ENCODE data around the gene APOC3.
"Not testable (repeated sequence)": the region's sequence is repeated elsewhere in the genome, so short reads cannot be mapped to it uniquely, and the experiment has no call there.

Gene APOC3

GRCh38 chr11:116832350-116833290 is 2.9 kb downstream of the APOC3 start:
- DNase-seq = no peak

GRCh38 chr11:116833491-116833815 is 3.7 kb downstream of the APOC3 start:
- DNase-seq = no peak

GRCh38 chr11:116833816-116834534 is 4.3 kb downstream of the APOC3 start:
- DNase-seq = no peak

GRCh38 chr11:116834535-116835041 is 4.9 kb downstream of the APOC3 start:
- not testable (repeated sequence) for DNase-seq

- DNase-seq = no peak
Measured at GRCh38 chr11:116835042-116835772, 5.5 kb downstream of the APOC3 start.

GRCh38 chr11:116835791-116836631 is 6.3 kb downstream of the APOC3 start:
- peak; percentile 95 for DNase-seq

GRCh38 chr11:116836632-116836991 is 6.9 kb downstream of the APOC3 start:
- no peak for DNase-seq

GRCh38 chr11:116837231-116838091 is 7.8 kb downstream of the APOC3 start, which contains the start of gene APOA1:
APOA1 (minus strand) TSS chr11:116837622; CDS start chr11:116837387, 235 bp downstream.
- no peak for DNase-seq

- DNase-seq = no peak
Measured at GRCh38 chr11:116838321-116839084, 8.8 kb downstream of the APOC3 start.

- no peak for DNase-seq
Measured at GRCh38 chr11:116840224-116840745, 10.6 kb downstream of the APOC3 start.

GRCh38 chr11:116840746-116841296 is 11.1 kb downstream of the APOC3 start:
- no peak for DNase-seq

GRCh38 chr11:116842117-116842516 is 12.4 kb downstream of the APOC3 start:
- DNase-seq = no peak

GRCh38 chr11:116842909-116843308 is 13.2 kb downstream of the APOC3 start:
- no peak for DNase-seq

GRCh38 chr11:116843661-116844060 is 14.0 kb downstream of the APOC3 start:
- no peak for DNase-seq

- DNase-seq = no peak
Measured at GRCh38 chr11:116844722-116845121, 15.0 kb downstream of the APOC3 start.

- DNase-seq = no peak
Measured at GRCh38 chr11:116847612-116848011, 17.9 kb downstream of the APOC3 start.

- no peak for DNase-seq
Measured at GRCh38 chr11:116849060-116849459, 19.4 kb downstream of the APOC3 start.

GRCh38 chr11:116849486-116849885 is 19.8 kb downstream of the APOC3 start:
- DNase-seq = no peak

GRCh38 chr11:116851626-116852025 is 21.9 kb downstream of the APOC3 start:
- DNase-seq = no peak
